ENCODE results near the gene WIPI1. TPM values are rescaled to one million over a fixed set of nuclear protein-coding genes. Genes with fewer than 3 reads are reported as not detected.

Gene WIPI1
- total and polyA plus RNA-seq, 7 donors, result 18.9 to 78.8 (median 28.5) TPM

- H3K27me3 ChIP-seq, result no peaks in the 10 kb centered on the region
- TF ChIP-seq, protein P1, sequence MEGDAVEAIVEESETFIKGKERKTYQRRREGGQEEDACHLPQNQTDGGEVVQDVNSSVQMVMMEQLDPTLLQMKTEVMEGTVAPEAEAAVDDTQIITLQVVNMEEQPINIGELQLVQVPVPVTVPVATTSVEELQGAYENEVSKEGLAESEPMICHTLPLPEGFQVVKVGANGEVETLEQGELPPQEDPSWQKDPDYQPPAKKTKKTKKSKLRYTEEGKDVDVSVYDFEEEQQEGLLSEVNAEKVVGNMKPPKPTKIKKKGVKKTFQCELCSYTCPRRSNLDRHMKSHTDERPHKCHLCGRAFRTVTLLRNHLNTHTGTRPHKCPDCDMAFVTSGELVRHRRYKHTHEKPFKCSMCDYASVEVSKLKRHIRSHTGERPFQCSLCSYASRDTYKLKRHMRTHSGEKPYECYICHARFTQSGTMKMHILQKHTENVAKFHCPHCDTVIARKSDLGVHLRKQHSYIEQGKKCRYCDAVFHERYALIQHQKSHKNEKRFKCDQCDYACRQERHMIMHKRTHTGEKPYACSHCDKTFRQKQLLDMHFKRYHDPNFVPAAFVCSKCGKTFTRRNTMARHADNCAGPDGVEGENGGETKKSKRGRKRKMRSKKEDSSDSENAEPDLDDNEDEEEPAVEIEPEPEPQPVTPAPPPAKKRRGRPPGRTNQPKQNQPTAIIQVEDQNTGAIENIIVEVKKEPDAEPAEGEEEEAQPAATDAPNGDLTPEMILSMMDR (IDR thresholded peaks at IDR 0.05), result no peak
- TF ChIP-seq POLR2AphosphoS5 (IDR thresholded peaks at IDR 0.05) (peak in 1 of 4 donors; percentile 25), EP300 (IDR thresholded peaks at IDR 0.05) (no peak), POLR2A (IDR thresholded peaks at IDR 0.05) (no peak)
- 59 to 64% methylated on average over 14 of the region's 14 CpGs for WGBS, 2 donors
- H3K9me3 ChIP-seq, result no peaks in the 10 kb centered on the region
- H3K4me3 ChIP-seq, result no peak overlapping the region
- H3K36me3 ChIP-seq, result peaks cover 0 to 54% (median 5%) of the 10 kb centered on the region in 4 donors
- H3K4me1 ChIP-seq, result peaks cover 0 to 41% (median 18%) of the 10 kb centered on the region in 4 donors
- peak overlapping the region in 2 of 4 donors; percentile 33 to 67 for H3K27ac ChIP-seq
- no peak for DNase-seq
- intact Hi-C loops (cut with DNase I), result no loop called here
Measured at GRCh38 chr17:68441070-68441770, 16.1 kb downstream of the WIPI1 start.

DNA sequence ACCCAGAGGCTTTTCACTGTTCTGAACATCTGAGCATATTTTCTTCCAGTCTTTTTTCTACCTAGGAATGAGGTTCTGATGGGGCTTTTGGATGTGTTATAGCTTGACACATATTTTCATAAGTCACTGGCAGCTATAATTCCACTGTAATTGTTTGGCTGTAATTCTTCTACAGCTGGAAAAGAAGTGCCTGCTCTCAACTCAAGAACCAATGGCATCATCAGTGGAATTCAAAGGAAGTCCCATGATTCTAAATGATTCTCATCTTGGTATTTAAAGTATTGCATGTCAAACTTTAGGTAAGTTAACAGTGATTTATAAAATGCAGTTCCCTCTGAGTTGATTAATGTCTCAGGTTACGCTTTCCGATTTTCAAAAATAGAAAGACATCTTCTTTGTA lies 16.8 kb downstream of the WIPI1 start:
- intact Hi-C loops (cut with DNase I), result no loop called here
- TF ChIP-seq, protein P1 (IDR thresholded peaks at IDR 0.05), result no peak
- TF ChIP-seq POLR2AphosphoS5 (IDR thresholded peaks at IDR 0.05), result no peak
- TF ChIP-seq POLR2A (IDR thresholded peaks at IDR 0.05), result no peak
- TF ChIP-seq EP300 (IDR thresholded peaks at IDR 0.05), result no peak
- DNase-seq, result no peak
- H3K27me3 ChIP-seq, result no peaks in the 10 kb centered on the region
- peaks cover 0 to 45% (median 19%) of the 10 kb centered on the region in 4 donors for H3K4me1 ChIP-seq
- peaks cover 0 to 53% (median 8%) of the 10 kb centered on the region in 4 donors for H3K36me3 ChIP-seq
- 80 to 92% methylated on average over 2 of the region's 2 CpGs for WGBS, 2 donors
- no peak overlapping the region for H3K4me3 ChIP-seq
- peak overlapping the region in 1 of 4 donors; percentile 67 for H3K27ac ChIP-seq
- no peaks in the 10 kb centered on the region for H3K9me3 ChIP-seq

GRCh38 chr17:68439656-68440290 lies 17.5 kb downstream of the WIPI1 start:
- H3K27me3 ChIP-seq, result no peaks in the 10 kb centered on the region
- peaks cover 0 to 45% (median 19%) of the 10 kb centered on the region in 4 donors for H3K4me1 ChIP-seq
- H3K4me3 ChIP-seq, result no peak overlapping the region
- no peak for DNase-seq
- H3K36me3 ChIP-seq, result peaks cover 0 to 58% (median 15%) of the 10 kb centered on the region in 4 donors
- H3K9me3 ChIP-seq, result no peaks in the 10 kb centered on the region
- H3K27ac ChIP-seq, result peak overlapping the region in 1 of 4 donors; percentile 67
- WGBS, 2 donors, result 66 to 68% methylated on average over 8 of the region's 8 CpGs
- intact Hi-C loops (cut with DNase I), result no loop called here
- TF ChIP-seq POLR2AphosphoS5 (IDR thresholded peaks at IDR 0.05) (no peak), EP300 (IDR thresholded peaks at IDR 0.05) (no peak), POLR2A (IDR thresholded peaks at IDR 0.05) (no peak)
- TF ChIP-seq, protein P1 (IDR thresholded peaks at IDR 0.05), result no peak

GRCh38 chr17:68437979-68438822 lies 19.1 kb downstream of the WIPI1 start:
- Histone ChIP-seq H3K36me3 (peaks cover 1 to 61% (median 28%) of the 10 kb centered on the region in 4 donors), H3K4me3 (no peak overlapping the region), H3K4me1 (peaks cover 0 to 41% (median 15%) of the 10 kb centered on the region in 4 donors), H3K9me3 (no peaks in the 10 kb centered on the region), H3K27ac (peak overlapping the region; percentile 7 to 46 (median 10)), H3K27me3 (no peaks in the 10 kb centered on the region)
- WGBS, 2 donors, result 53 to 60% methylated on average over 14 of the region's 14 CpGs
- intact Hi-C loops (cut with DNase I), result loop anchor here (2.0 kb wide), 1 partner anchor 175 kb away; no protein-coding TSS in a partner anchor
- no peak for TF ChIP-seq POLR2AphosphoS5 (IDR thresholded peaks at IDR 0.05)
- TF ChIP-seq, protein P1 (IDR thresholded peaks at IDR 0.05), result no peak
- TF ChIP-seq EP300 (IDR thresholded peaks at IDR 0.05), result no peak
- no peak for TF ChIP-seq POLR2A (IDR thresholded peaks at IDR 0.05)
- DNase-seq, result no peak
